T-helper 1 cell treated with Interleukin-12 subunit alpha and Interleukin-12 subunit beta and Interleukin-4 antibody, amounts not matched to agents 30 μg/mL and 1 μg/mL, for 36 hours (primary cell): Measurements from ENCODE around the gene DNAJB6.
"Not testable (repeated sequence)": the region's sequence is repeated elsewhere in the genome, so short reads cannot be mapped to it uniquely, and the experiment has no call there.

Experiments
- H3K27ac Mint-ChIP-seq: one replicate; pipeline ENCODE4 v1.8.0; 2021; ENCODE audit warnings: mild to moderate bottlenecking, mixed read lengths
- H3K27me3 Mint-ChIP-seq: one replicate; pipeline ENCODE4 v1.8.0; 2021; ENCODE audit warnings: low read depth, mixed read lengths
- H3K36me3 Mint-ChIP-seq: one replicate; pipeline ENCODE4 v1.8.0; 2021; ENCODE audit warnings: low read depth, mixed read lengths
- H3K4me1 Mint-ChIP-seq: one replicate; pipeline ENCODE4 v1.8.0; 2021; ENCODE audit warnings: low read depth, mixed read lengths
- H3K4me3 Mint-ChIP-seq: one replicate; pipeline ENCODE4 v1.8.0; 2021; ENCODE audit warnings: mild to moderate bottlenecking, moderate library complexity, mixed read lengths
- H3K9me3 Mint-ChIP-seq: one replicate; pipeline ENCODE4 v1.8.0; 2021; ENCODE audit warnings: mixed read lengths

DNAJB6 gene

GRCh38 chr7:157309988-157310668 is 26.7 kb upstream of the DNAJB6 start:
- H3K27ac Mint-ChIP-seq = no peak overlapping the region
- H3K27me3 Mint-ChIP-seq = no peaks in the 10 kb centered on the region
- no peaks in the 10 kb centered on the region for H3K9me3 Mint-ChIP-seq
- no peaks in the 10 kb centered on the region for H3K36me3 Mint-ChIP-seq
- H3K4me1 Mint-ChIP-seq = peaks cover 24% of the 10 kb centered on the region
- H3K4me3 Mint-ChIP-seq = no peak overlapping the region

- Mint-ChIP-seq H3K36me3 (no peaks in the 10 kb centered on the region), H3K4me1 (peaks cover 24% of the 10 kb centered on the region), H3K4me3 (no peak overlapping the region), H3K9me3 (no peaks in the 10 kb centered on the region), H3K27ac (no peak overlapping the region), H3K27me3 (no peaks in the 10 kb centered on the region)
Observed at GRCh38 chr7:157310676-157311185, 26.1 kb upstream of the DNAJB6 start.

- Mint-ChIP-seq H3K9me3 (no peaks in the 10 kb centered on the region), H3K4me1 (peaks cover 12% of the 10 kb centered on the region), H3K4me3 (no peak overlapping the region), H3K27me3 (no peaks in the 10 kb centered on the region), H3K36me3 (no peaks in the 10 kb centered on the region), H3K27ac (no peak overlapping the region)
Observed at GRCh38 chr7:157312941-157313340, 23.9 kb upstream of the DNAJB6 start.

GRCh38 chr7:157313645-157314044 is 23.2 kb upstream of the DNAJB6 start:
- H3K4me1 Mint-ChIP-seq = peaks cover 15% of the 10 kb centered on the region
- no peak overlapping the region for H3K4me3 Mint-ChIP-seq
- no peaks in the 10 kb centered on the region for H3K27me3 Mint-ChIP-seq
- no peak overlapping the region for H3K27ac Mint-ChIP-seq
- H3K36me3 Mint-ChIP-seq = no peaks in the 10 kb centered on the region
- H3K9me3 Mint-ChIP-seq = no peaks in the 10 kb centered on the region

GRCh38 chr7:157318015-157318706 is 18.6 kb upstream of the DNAJB6 start:
- H3K27ac Mint-ChIP-seq = peak overlapping the region; percentile 79
- no peak overlapping the region for H3K4me3 Mint-ChIP-seq
- H3K27me3 Mint-ChIP-seq = no peaks in the 10 kb centered on the region
- H3K4me1 Mint-ChIP-seq = peaks cover 8% of the 10 kb centered on the region
- H3K36me3 Mint-ChIP-seq = no peaks in the 10 kb centered on the region
- no peaks in the 10 kb centered on the region for H3K9me3 Mint-ChIP-seq

GRCh38 chr7:157320608-157320980 is 16.2 kb upstream of the DNAJB6 start:
- H3K36me3 Mint-ChIP-seq = no peaks in the 10 kb centered on the region
- H3K9me3 Mint-ChIP-seq = no peaks in the 10 kb centered on the region
- H3K4me3 Mint-ChIP-seq = no peak overlapping the region
- no peak overlapping the region for H3K27ac Mint-ChIP-seq
- H3K4me1 Mint-ChIP-seq = peaks cover 8% of the 10 kb centered on the region
- no peaks in the 10 kb centered on the region for H3K27me3 Mint-ChIP-seq

- Mint-ChIP-seq H3K4me1 (peaks cover 7% of the 10 kb centered on the region), H3K27me3 (no peaks in the 10 kb centered on the region), H3K36me3 (no peaks in the 10 kb centered on the region), H3K4me3 (no peak overlapping the region), H3K9me3 (no peaks in the 10 kb centered on the region), H3K27ac (no peak overlapping the region)
Observed at GRCh38 chr7:157323401-157323800, 13.4 kb upstream of the DNAJB6 start.

- no peaks in the 10 kb centered on the region for H3K4me1 Mint-ChIP-seq
- peaks cover 17% of the 10 kb centered on the region for H3K27me3 Mint-ChIP-seq
- H3K36me3 Mint-ChIP-seq = no peaks in the 10 kb centered on the region
- H3K4me3 Mint-ChIP-seq = no peak overlapping the region
- H3K9me3 Mint-ChIP-seq = no peaks in the 10 kb centered on the region
- no peak overlapping the region for H3K27ac Mint-ChIP-seq
Observed at GRCh38 chr7:157329447-157329846, 7.4 kb upstream of the DNAJB6 start.

- H3K27me3 Mint-ChIP-seq = peaks cover 26% of the 10 kb centered on the region
- not testable (repeated sequence) for H3K9me3 Mint-ChIP-seq, H3K27ac Mint-ChIP-seq, H3K36me3 Mint-ChIP-seq, H3K4me3 Mint-ChIP-seq, H3K4me1 Mint-ChIP-seq
Observed at GRCh38 chr7:157330567-157330966, 6.2 kb upstream of the DNAJB6 start.

GRCh38 chr7:157331049-157331448 is 5.8 kb upstream of the DNAJB6 start:
- H3K36me3 Mint-ChIP-seq, H3K27ac Mint-ChIP-seq, H3K9me3 Mint-ChIP-seq, H3K4me3 Mint-ChIP-seq, H3K4me1 Mint-ChIP-seq: not testable (repeated sequence)
- peaks cover 26% of the 10 kb centered on the region for H3K27me3 Mint-ChIP-seq

- Mint-ChIP-seq H3K27me3 (peaks cover 26% of the 10 kb centered on the region), H3K9me3 (no peaks in the 10 kb centered on the region), H3K36me3 (peaks cover 15% of the 10 kb centered on the region), H3K4me3 (peak overlapping the region; percentile 94), H3K4me1 (peaks cover 24% of the 10 kb centered on the region), H3K27ac (no peak overlapping the region)
Observed at GRCh38 chr7:157335236-157335635, 1.6 kb upstream of the DNAJB6 start.

GRCh38 chr7:157335991-157336382 is 817 bp upstream of the DNAJB6 start:
- H3K36me3 Mint-ChIP-seq = peaks cover 15% of the 10 kb centered on the region
- peak overlapping the region; percentile 98 for H3K27ac Mint-ChIP-seq
- peaks cover 26% of the 10 kb centered on the region for H3K27me3 Mint-ChIP-seq
- H3K4me3 Mint-ChIP-seq = peak overlapping the region; percentile 94
- no peaks in the 10 kb centered on the region for H3K9me3 Mint-ChIP-seq
- H3K4me1 Mint-ChIP-seq = peaks cover 24% of the 10 kb centered on the region

- H3K36me3 Mint-ChIP-seq = peaks cover 15% of the 10 kb centered on the region
Observed at GRCh38 chr7:157337316-157338149, 729 bp downstream of the DNAJB6 start.

GRCh38 chr7:157339777-157340677 is 3.2 kb downstream of the DNAJB6 start:
- Mint-ChIP-seq H3K27me3 (peaks cover 5% of the 10 kb centered on the region), H3K9me3 (no peaks in the 10 kb centered on the region), H3K4me3 (peak overlapping the region; percentile 52), H3K27ac (peak overlapping the region; percentile 27), H3K4me1 (peaks cover 34% of the 10 kb centered on the region), H3K36me3 (peaks cover 15% of the 10 kb centered on the region)

More at GRCh38 chr7:157337316-157338149, 729 bp downstream of the DNAJB6 start:
- Mint-ChIP-seq H3K27ac (peak overlapping the region; percentile 95), H3K4me3 (peak overlapping the region; percentile 96), H3K9me3 (no peaks in the 10 kb centered on the region), H3K27me3 (peaks cover 14% of the 10 kb centered on the region), H3K4me1 (peaks cover 31% of the 10 kb centered on the region)
